Stimulated activated naive B cell treated with anti-CD40 and anti-IgM and Interleukin-4, amounts not matched to agents 10 μg/mL and 1 μg/mL and 100 μg/mL, for 72 hours (primary cell): ENCODE measurements around the gene KRTAP10-7.
A peak's percentile ranks its signal among the peaks of the same experiment; 100 is the strongest.
"Not testable (repeated sequence)": the region's sequence is repeated elsewhere in the genome, so short reads cannot be mapped to it uniquely, and the experiment has no call there.

Experiments used
- ATAC-seq, 2 donors: fragments of 150-1000 bp; cut with Tn5 transposase; replicated peaks; 2 replicates each; pipeline ENCODE4 v1.10.0; 2021; ENCODE audit warnings: moderate library complexity in 1 of 2
- DNase-seq: peaks from one replicate; pipeline ENCODE4 v3.0.0; 2021
- H3K27ac Mint-ChIP-seq: one replicate; pipeline ENCODE4 v1.8.0; 2022; ENCODE audit warnings: mild to moderate bottlenecking, mixed read lengths
- H3K27me3 Mint-ChIP-seq, 2 donors: one replicate each; pipeline ENCODE4 v1.8.0; 2022; ENCODE audit warnings: mixed read lengths in 2 of 2
- H3K36me3 Mint-ChIP-seq, 2 donors: one replicate each; pipeline ENCODE4 v1.8.0; 2022; ENCODE audit warnings: mixed read lengths in 2 of 2, mild to moderate bottlenecking in 1 of 2
- H3K4me1 Mint-ChIP-seq, 2 donors: one replicate each; pipeline ENCODE4 v1.8.0; 2022; ENCODE audit warnings: mixed read lengths in 2 of 2, mild to moderate bottlenecking in 1 of 2
- H3K4me3 Mint-ChIP-seq, 2 donors: one replicate each; pipeline ENCODE4 v1.8.0; 2022; ENCODE audit warnings: mild to moderate bottlenecking in 2 of 2, mixed read lengths in 2 of 2, moderate library complexity in 1 of 2
- H3K9me3 Mint-ChIP-seq, 2 donors: one replicate each; pipeline ENCODE4 v1.8.0; 2022; ENCODE audit warnings: mixed read lengths in 2 of 2, mild to moderate bottlenecking in 1 of 2

Gene KRTAP10-7

GRCh38 chr21:44566403-44566802, 34.0 kb upstream of the KRTAP10-7 start:
- Mint-ChIP-seq H3K27ac (no peak overlapping the region), H3K27me3 (peaks cover 6 to 22% of the 10 kb centered on the region in 2 donors), H3K4me1 (peaks cover 8 to 22% of the 10 kb centered on the region in 2 donors)

DNA sequence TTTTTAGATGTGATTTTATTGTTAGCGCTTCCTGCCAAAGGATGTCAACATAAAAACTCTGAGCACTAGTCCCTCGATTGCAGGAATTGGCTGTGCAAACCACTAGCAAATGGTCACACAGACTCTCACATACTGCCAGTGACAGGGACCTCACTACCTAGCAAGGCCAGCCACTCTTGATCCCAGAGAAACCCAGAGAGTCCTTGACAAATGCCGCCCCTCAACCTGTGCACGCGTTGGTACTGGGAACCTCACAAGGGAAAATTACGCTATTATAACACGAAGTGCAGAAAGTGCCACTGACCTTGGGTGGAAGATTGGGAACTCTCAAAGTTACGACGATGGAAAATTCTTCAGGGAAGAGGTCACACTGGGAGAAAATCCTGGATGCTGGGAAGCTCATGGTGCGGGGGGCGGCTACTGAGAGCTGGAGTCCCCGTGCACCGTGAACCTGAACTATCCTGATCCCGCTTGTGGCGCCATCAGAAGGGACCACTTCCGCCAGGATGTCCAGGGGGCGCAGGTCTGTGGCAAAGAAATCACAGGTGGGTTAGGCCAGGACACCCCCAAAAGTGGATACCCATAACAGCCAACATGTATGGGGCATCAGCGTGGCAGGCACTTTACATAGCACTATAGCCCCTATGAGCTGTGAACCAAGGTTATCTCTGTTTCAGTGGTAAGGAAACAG, 32.8 kb upstream of the KRTAP10-7 start:
- DNase-seq (no peak), ATAC-seq (no peak)
- Mint-ChIP-seq H3K27me3 (peaks cover 16 to 34% of the 10 kb centered on the region in 2 donors), H3K4me3 (no peak overlapping the region), H3K36me3 (peaks cover 0 to 4% of the 10 kb centered on the region in 2 donors), H3K4me1 (peaks cover 8 to 22% of the 10 kb centered on the region in 2 donors), H3K9me3 (peaks cover 5 to 7% of the 10 kb centered on the region in 2 donors), H3K27ac (peak overlapping the region; percentile 16)

More at GRCh38 chr21:44566403-44566802, 34.0 kb upstream of the KRTAP10-7 start:
- DNase-seq (no peak), ATAC-seq (peak; percentile 74 to 76)
- Mint-ChIP-seq H3K36me3 (peaks cover 2 to 5% of the 10 kb centered on the region in 2 donors), H3K4me3 (no peak overlapping the region), H3K9me3 (peaks cover 2 to 10% of the 10 kb centered on the region in 2 donors)

- Mint-ChIP-seq H3K36me3 (peaks cover 0 to 4% of the 10 kb centered on the region in 2 donors), H3K9me3 (peaks cover 4 to 7% of the 10 kb centered on the region in 2 donors), H3K4me1 (peaks cover 8 to 22% of the 10 kb centered on the region in 2 donors), H3K27me3 (peaks cover 22 to 41% of the 10 kb centered on the region in 2 donors), H3K27ac (peak overlapping the region; percentile 28), H3K4me3 (no peak overlapping the region)
- no peak for DNase-seq
- no peak for ATAC-seq
Observed at GRCh38 chr21:44568261-44568660, 32.1 kb upstream of the KRTAP10-7 start.

DNA sequence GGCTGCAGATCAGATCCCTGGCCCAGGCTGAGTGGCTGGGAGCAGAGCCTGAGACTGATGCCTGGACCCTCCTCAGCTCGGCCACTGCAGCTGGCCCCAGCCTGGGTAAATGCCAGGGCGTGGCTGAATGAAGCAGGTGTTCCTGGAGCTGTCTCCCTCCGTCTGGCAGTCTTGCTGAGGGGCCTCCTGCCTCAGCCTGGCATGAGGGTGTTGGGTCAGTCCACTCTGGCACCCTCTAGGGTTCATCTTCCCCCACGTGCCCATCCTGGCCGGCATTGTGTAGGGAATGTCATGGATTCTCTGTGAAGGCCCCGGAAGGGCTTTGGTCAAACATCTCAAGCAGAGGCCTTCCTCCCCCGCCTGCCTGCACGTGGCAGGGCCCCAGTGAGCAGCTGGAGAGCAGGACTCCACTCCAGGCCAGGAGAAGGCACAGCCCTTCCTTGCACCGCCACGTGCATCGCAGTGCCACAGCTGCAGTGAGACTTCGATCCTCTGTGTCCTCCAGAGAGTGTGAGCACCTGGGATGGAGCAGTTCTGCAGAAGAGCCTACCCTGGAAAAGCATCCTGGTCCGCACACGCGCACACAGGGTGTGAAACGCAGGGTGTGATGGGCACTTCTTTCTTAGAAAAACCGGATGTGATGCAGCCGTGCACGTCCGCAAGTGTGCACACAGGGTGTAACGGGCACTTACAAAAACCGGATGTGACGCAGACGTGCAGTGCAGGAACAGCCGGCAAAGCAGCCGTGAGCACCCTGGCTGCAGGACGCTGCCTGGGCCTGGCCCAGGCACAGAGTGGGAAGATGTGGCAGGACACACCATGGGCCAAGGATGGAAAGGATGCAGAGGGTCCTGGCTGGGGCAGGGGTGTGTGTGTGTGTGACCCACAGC, 31.5 kb upstream of the KRTAP10-7 start:
- Mint-ChIP-seq H3K36me3 (peaks cover 0 to 4% of the 10 kb centered on the region in 2 donors), H3K4me3 (no peak overlapping the region), H3K27ac (peak overlapping the region; percentile 28), H3K27me3 (peaks cover 22 to 47% of the 10 kb centered on the region in 2 donors), H3K9me3 (peaks cover 3 to 7% of the 10 kb centered on the region in 2 donors), H3K4me1 (peaks cover 8 to 22% of the 10 kb centered on the region in 2 donors)
- ATAC-seq (no peak), DNase-seq (no peak)

DNA sequence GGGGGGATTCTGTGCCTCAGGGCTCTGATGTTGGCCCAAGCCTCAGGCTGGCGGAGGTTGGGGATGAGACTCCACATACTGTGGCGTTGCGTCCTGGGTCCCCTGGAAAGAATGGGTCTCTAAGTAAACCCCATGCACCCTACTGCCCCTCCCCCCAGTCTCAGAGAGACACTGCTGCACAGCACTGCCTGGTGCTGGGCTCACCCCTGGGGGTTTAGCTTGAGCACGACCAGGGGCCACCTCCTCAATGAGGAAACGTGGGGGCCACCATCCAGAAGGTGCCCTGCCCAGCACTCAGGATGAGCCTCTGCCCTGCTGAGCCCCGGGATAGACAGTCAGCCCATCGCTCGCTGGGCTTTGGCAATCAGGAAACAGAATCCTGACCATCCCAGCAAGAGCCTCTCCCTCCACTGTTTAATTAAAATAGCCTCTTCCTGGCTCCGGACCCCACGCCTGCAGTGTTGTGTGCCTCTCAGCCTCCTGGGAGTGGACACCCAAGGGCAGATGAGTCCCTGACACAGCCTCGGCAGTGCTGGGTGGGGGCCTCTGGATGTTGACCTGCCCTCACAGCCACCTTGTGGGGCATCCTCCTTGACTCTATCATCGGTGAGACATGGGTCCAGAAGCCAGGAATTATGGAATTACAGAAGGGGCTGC, 30.4 kb upstream of the KRTAP10-7 start:
- H3K4me1 Mint-ChIP-seq = peaks cover 6 to 18% of the 10 kb centered on the region in 2 donors
- no peak overlapping the region for H3K4me3 Mint-ChIP-seq
- no peak overlapping the region for H3K27ac Mint-ChIP-seq
- peaks cover 0 to 4% of the 10 kb centered on the region in 2 donors for H3K36me3 Mint-ChIP-seq
- DNase-seq (no peak), ATAC-seq (no peak)
- peaks cover 3 to 7% of the 10 kb centered on the region in 2 donors for H3K9me3 Mint-ChIP-seq
- H3K27me3 Mint-ChIP-seq = peaks cover 32 to 58% of the 10 kb centered on the region in 2 donors

DNA sequence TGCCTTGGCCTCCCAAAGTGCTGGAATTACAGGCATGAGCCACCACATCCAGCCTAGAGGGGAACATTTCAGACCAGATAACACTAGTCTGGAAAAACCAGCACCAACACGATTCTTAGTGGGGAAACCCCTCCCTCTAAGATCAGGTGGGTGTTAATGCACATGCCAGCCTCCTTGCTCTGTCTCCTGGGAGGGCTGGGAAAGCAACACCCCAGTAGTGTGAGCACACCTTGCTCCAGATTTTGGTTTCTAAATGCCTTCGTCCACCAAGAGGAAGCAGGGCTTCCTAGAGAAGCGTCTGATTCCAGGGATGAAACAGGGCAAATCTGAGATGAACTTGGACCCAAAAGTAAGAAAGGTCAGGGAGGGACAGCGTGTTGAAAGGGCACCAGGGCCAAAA, 29.1 kb upstream of the KRTAP10-7 start:
- Mint-ChIP-seq H3K27me3 (peaks cover 40 to 64% of the 10 kb centered on the region in 2 donors), H3K4me1 (peaks cover under 1 to 11% of the 10 kb centered on the region in 2 donors), H3K9me3 (peaks cover 5 to 7% of the 10 kb centered on the region in 2 donors), H3K36me3 (peaks cover 3 to 4% of the 10 kb centered on the region in 2 donors), H3K4me3 (no peak overlapping the region), H3K27ac (no peak overlapping the region)
- ATAC-seq (no peak), DNase-seq (no peak)

DNA sequence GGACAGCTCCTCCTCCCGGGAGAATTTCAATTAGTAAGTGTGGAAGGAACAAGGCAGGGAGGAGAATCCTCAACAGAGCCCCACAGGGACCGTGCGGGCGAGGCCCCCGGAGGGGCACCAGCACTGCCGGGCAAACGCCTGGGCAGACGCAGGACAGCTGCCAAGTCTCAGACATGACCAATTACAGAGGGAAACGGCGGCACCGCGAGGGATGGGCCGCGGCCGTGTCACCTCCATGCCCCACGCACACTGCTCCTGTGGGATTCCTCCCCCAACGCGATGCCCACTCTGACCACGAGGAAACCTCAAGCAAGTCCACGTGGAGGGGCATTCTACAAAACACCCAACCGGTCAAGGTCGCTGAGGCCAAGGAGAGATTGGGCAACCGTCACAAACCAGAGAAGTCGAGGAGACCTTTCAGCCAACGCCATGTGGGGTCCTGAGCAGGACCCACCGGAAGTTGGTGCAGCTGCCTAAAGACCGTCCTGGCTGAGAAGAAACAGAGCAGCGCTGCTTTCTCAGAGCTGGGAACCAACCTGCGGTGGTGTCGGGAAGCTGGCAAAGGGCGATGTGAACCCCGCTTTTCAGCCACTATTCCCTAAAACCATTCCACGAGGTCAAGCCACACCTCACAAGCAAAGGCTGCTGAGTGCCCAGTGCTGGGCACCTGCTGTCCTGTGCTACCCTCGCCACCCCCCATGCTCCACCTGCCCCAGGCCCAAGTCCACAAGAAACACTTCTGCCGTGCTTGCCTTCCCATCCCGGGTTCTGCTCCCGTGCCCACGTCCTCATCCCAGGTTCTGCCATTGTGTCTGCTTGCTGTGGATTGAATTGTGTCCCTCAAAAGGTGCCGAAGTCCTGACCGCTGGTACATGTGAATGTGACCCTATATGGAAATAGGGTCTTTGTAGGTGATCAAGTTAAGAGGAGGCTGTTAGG, 28.3 kb upstream of the KRTAP10-7 start:
- Mint-ChIP-seq H3K27me3 (peaks cover 40 to 64% of the 10 kb centered on the region in 2 donors), H3K4me3 (no peak overlapping the region), H3K4me1 (peaks cover 0 to 11% of the 10 kb centered on the region in 2 donors), H3K27ac (no peak overlapping the region), H3K9me3 (peaks cover 7 to 8% of the 10 kb centered on the region in 2 donors), H3K36me3 (peaks cover 3 to 5% of the 10 kb centered on the region in 2 donors)
- DNase-seq (no peak), ATAC-seq (no peak)

GRCh38 chr21:44572959-44573583, 27.3 kb upstream of the KRTAP10-7 start:
- H3K36me3 Mint-ChIP-seq = peaks cover 4 to 9% of the 10 kb centered on the region in 2 donors
- peaks cover 15% of the 10 kb centered on the region in 2 donors for H3K9me3 Mint-ChIP-seq
- no peak overlapping the region for H3K4me3 Mint-ChIP-seq
- H3K4me1 Mint-ChIP-seq = peaks cover 0 to 5% of the 10 kb centered on the region in 2 donors
- no peak for DNase-seq
- H3K27ac Mint-ChIP-seq = no peak overlapping the region
- peaks cover 40 to 56% of the 10 kb centered on the region in 2 donors for H3K27me3 Mint-ChIP-seq
- ATAC-seq = no peak

- H3K27me3 Mint-ChIP-seq = peaks cover 43 to 55% of the 10 kb centered on the region in 2 donors
- not testable (repeated sequence) for H3K4me3 Mint-ChIP-seq
Observed at GRCh38 chr21:44573630-44574456, 26.6 kb upstream of the KRTAP10-7 start, which contains the start of gene KRTAP10-4. Gene KRTAP10-4 (plus strand): TSS chr21:44573729. CDS start chr21:44573759, 30 bp downstream.

DNA sequence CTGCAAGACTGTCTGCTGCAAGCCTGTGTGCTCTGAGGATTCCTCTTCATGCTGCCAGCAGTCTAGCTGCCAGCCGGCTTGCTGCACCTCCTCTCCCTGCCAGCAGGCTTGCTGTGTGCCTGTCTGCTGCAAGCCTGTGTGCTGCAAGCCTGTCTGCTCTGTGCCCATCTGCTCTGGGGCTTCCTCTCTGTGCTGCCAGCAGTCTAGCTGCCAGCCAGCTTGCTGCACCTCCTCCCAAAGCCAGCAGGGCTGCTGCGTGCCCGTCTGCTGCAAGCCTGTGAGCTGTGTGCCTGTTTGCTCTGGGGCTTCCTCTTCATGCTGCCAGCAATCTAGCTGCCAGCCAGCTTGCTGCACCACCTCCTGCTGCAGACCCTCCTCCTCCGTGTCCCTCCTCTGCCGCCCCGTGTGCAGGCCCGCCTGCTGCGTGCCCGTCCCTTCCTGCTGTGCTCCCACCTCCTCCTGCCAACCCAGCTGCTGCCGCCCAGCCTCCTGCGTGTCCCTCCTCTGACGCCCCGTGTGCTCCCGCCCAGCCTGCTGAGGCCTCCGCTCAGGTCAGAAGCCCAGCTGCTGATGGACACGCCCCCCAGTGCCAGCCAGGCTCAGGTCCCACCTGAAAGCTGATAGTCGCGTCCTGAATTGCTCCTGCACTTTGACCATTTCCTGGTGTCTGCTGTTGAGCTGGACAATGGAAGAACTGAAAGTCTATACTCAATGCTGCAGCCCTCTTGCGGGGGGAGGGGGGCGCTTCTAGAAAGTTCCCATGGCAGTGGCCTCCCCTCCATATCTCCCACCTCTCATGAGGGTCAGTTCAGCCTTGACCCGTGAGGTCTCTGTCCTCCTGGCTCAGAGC, 25.7 kb upstream of the KRTAP10-7 start:
- Mint-ChIP-seq H3K27ac (peak overlapping the region; percentile 3), H3K4me1 (peaks cover 0 to 5% of the 10 kb centered on the region in 2 donors), H3K36me3 (peaks cover 8 to 13% of the 10 kb centered on the region in 2 donors)

More at GRCh38 chr21:44573630-44574456, 26.6 kb upstream of the KRTAP10-7 start, which contains the start of gene KRTAP10-4:
- DNase-seq, H3K36me3 Mint-ChIP-seq, ATAC-seq, H3K4me1 Mint-ChIP-seq: not testable (repeated sequence)
- H3K9me3 Mint-ChIP-seq = peaks cover 16 to 18% of the 10 kb centered on the region in 2 donors
- peak within 1 kb of the TSS; percentile 3 for H3K27ac Mint-ChIP-seq

DNA sequence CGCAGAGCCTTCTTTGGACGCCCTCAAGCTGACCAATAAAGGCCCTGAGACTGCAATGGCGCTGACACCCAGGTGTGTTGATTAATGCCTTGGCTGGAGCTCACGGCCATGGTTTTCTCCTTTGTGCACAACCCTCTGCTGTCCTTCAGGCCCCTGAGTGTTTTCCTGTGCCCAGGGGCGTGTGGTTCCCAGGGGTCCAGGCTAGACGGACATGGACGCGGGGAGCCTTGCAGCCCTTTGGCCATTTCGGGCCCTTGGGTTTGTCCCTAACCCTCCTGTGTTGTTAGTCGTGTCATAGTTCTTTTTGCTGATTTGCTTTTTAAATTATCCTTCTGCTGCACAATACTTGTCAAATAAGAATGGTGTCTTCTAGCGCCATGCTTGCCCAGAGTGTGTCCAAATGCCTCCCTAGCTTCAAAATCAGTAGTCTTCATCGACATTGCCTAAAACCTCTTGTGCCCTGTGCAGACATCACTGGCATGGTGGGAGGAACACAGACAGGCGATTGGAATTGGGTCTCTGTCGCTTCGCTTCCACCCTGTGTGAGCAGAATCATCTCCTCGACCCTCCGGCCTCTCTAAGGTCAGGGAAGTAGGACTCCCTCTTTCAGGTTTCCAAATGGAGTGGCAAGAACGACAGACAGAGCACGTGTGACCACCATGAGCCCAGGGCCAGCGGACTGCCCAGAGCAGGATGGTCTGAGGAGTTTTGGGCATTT, 24.9 kb upstream of the KRTAP10-7 start:
- peaks cover 3 to 5% of the 10 kb centered on the region in 2 donors for H3K4me1 Mint-ChIP-seq
- no peak for DNase-seq
- no peak overlapping the region for H3K27ac Mint-ChIP-seq

More for the DNA sequence above, 25.7 kb upstream of the KRTAP10-7 start:
- H3K27me3 Mint-ChIP-seq = peaks cover 44 to 63% of the 10 kb centered on the region in 2 donors
- DNase-seq (no peak), ATAC-seq (no peak)
- H3K4me3 Mint-ChIP-seq = no peak overlapping the region
- peaks cover 16 to 23% of the 10 kb centered on the region in 2 donors for H3K9me3 Mint-ChIP-seq

More for the DNA sequence above, 24.9 kb upstream of the KRTAP10-7 start:
- Mint-ChIP-seq H3K4me3 (no peak overlapping the region), H3K36me3 (peaks cover 12 to 21% of the 10 kb centered on the region in 2 donors), H3K9me3 (peaks cover 24 to 29% of the 10 kb centered on the region in 2 donors), H3K27me3 (peaks cover 52 to 63% of the 10 kb centered on the region in 2 donors)
- ATAC-seq = no peak
